KMS-11 (cell line): ENCODE measurements around the gene PRAMEF11.
"Not testable (repeated sequence)": the region's sequence is repeated elsewhere in the genome, so short reads cannot be mapped to it uniquely, and the experiment has no call there.

ENCODE experiments used
- H2AFZ ChIP-seq: fragments of 200-600 bp; sonication (generic); 2 replicates; pipeline ENCODE4 v1.6.1; 2016; ENCODE audit warnings: antibody characterized with exemption, mixed run types, low read depth
- H3K27ac ChIP-seq: fragments of 200-600 bp; sonication (generic); 2 replicates; pipeline ENCODE4 v1.6.1; 2016; ENCODE audit warnings: mild to moderate bottlenecking, mixed run types
- H3K27me3 ChIP-seq: fragments of 200-600 bp; sonication (generic); 2 replicates; pipeline ENCODE4 v1.6.1; 2017; ENCODE audit warnings: mild to moderate bottlenecking, low read depth, mixed run types, moderate library complexity; ENCODE audit not compliant: insufficient read depth
- H3K36me3 ChIP-seq: fragments of 200-600 bp; sonication (generic); 2 replicates; pipeline ENCODE4 v1.6.1; 2017; ENCODE audit warnings: mild to moderate bottlenecking, mixed run types; ENCODE audit not compliant: insufficient read depth
- H3K4me1 ChIP-seq: fragments of 200-600 bp; sonication (generic); 2 replicates; pipeline ENCODE4 v1.6.1; 2016; ENCODE audit warnings: mild to moderate bottlenecking, low read depth, mixed run types; ENCODE audit not compliant: poor library complexity, severe bottlenecking
- H3K4me2 ChIP-seq: fragments of 200-600 bp; sonication (generic); 2 replicates; pipeline ENCODE4 v1.7.0; 2016; ENCODE audit warnings: mild to moderate bottlenecking, mixed run types
- H3K4me3 ChIP-seq: fragments of 200-600 bp; sonication (generic); IDR thresholded peaks from 2 replicates; pipeline ENCODE4 v1.6.1; 2017; ENCODE audit warnings: low read depth, low read length, mixed read lengths; ENCODE audit not compliant: insufficient read depth
- H3K79me2 ChIP-seq: fragments of 200-600 bp; sonication (generic); 2 replicates; pipeline ENCODE4 v1.6.1; 2016; ENCODE audit warnings: low read depth, mixed run types; ENCODE audit not compliant: insufficient read depth
- H3K9ac ChIP-seq: fragments of 200-600 bp; sonication (generic); 2 replicates; pipeline ENCODE4 v1.6.1; 2016; ENCODE audit warnings: mild to moderate bottlenecking, mixed run types
- H4K20me1 ChIP-seq: fragments of 200-600 bp; sonication (generic); 2 replicates; pipeline ENCODE4 v1.6.1; 2016; ENCODE audit warnings: mild to moderate bottlenecking, mixed run types; ENCODE audit not compliant: insufficient read depth
- CTCF ChIP-seq: fragments of 200-600 bp; sonication (generic); conservative IDR thresholded peaks from 2 replicates; pipeline ENCODE4 v1.6.1; 2017; ENCODE audit warnings: low read depth, mild to moderate bottlenecking, antibody characterized with exemption, low read length, moderate library complexity, mixed read lengths

The PRAMEF11 gene

GRCh38 chr1:12831310-12831709 is at the start of gene PRAMEF11:
PRAMEF11 (minus strand) TSS chr1:12831410; CDS start chr1:12828789, 2,621 bp downstream.
- not testable (repeated sequence) for H3K79me2 ChIP-seq, H3K9ac ChIP-seq, H3K27ac ChIP-seq

DNA sequence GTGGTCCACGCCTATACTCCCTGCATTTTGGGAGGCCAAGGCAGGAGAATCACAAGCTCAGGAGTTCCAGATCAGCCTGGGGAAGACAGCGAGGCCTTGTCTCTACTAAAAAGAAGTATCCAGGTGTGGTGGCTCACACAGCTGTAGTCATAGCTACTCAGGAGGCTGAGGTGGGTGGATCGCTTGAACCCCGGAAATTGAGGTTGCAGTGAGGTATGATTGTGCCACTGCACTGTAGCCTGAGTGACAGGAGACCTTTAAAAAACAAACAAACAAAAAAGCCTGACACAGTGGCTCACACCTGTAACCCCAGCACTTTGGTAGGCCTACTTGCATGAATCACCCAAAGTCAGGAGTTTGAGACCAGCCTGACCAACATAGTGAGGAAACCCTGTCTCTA is 47.2 kb upstream of the PRAMEF11 start:
- not testable (repeated sequence) for H3K4me2 ChIP-seq, H3K79me2 ChIP-seq, H3K27me3 ChIP-seq

More at GRCh38 chr1:12831310-12831709, at the start of gene PRAMEF11:
- H3K4me1 ChIP-seq, H2AFZ ChIP-seq, H3K27me3 ChIP-seq, H4K20me1 ChIP-seq, H3K4me2 ChIP-seq, H3K4me3 ChIP-seq, H3K36me3 ChIP-seq: not testable (repeated sequence)

GRCh38 chr1:12863131-12863880 is 32.1 kb upstream of the PRAMEF11 start:
- H3K4me3 ChIP-seq, H3K36me3 ChIP-seq, H2AFZ ChIP-seq, H3K4me1 ChIP-seq, H3K27me3 ChIP-seq, H4K20me1 ChIP-seq, H3K27ac ChIP-seq, H3K4me2 ChIP-seq, H3K9ac ChIP-seq, H3K79me2 ChIP-seq: not testable (repeated sequence)

More for the DNA sequence above, 47.2 kb upstream of the PRAMEF11 start:
- H3K4me1 ChIP-seq, H4K20me1 ChIP-seq, H3K9ac ChIP-seq, H3K4me3 ChIP-seq, H2AFZ ChIP-seq, H3K36me3 ChIP-seq, H3K27ac ChIP-seq: not testable (repeated sequence)

DNA sequence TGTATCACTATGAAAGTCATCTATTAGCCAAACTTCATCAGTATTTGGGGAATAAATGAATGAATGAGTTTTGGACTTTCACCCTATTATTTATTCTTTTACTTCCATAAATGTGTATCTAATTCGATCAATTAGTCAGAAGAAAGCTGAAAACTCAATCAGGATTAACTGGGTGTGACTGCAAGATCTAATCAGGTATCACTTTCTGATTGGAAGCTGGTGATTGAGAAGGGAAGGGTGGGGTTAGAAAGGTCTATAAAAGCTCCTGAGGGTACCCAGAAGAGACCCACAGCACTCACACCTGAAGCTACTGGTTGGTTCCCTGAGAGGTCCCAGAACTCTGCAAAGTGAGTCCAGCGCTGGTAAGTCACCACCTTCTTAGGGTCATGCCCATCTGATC is 25.6 kb upstream of the PRAMEF11 start, which contains the start of gene PRAMEF2:
Gene PRAMEF2 (plus strand): TSS at position 301 of the 400 bp plus-strand sequence. CDS start 1,924 bp downstream, outside the sequence.
- H3K36me3 ChIP-seq = not testable (repeated sequence)

DNA sequence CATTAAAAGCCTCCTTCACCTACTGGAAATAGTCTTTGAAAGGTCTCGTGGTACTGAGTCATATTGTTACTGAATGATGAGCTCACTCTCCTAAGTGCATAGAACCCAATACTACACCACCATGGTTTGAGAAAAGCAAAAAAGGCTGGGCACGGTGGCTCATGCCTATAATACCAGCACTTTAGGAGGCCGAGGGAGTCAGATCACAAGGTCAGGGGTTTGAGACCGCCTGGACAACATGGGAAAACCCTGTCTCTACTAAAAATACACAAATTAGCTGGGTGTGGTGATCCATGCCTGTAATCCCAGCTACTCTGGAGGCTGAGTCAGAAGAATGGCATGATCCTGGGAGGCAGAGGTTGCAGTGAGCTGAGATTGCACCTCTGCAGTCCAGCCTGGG is 20.6 kb upstream of the PRAMEF11 start:
- Histone ChIP-seq H3K9ac (no peak overlapping the region), H3K4me1 (no peaks in the 10 kb centered on the region), H3K79me2 (no peaks in the 10 kb centered on the region), H4K20me1 (no peaks in the 10 kb centered on the region), H3K27ac (no peak overlapping the region), H3K4me2 (no peak overlapping the region), H3K4me3 (no peak overlapping the region), H3K36me3 (no peaks in the 10 kb centered on the region), H3K27me3 (no peaks in the 10 kb centered on the region), H2AFZ (no peak overlapping the region)
- no peak for TF ChIP-seq CTCF

More for the DNA sequence above, 25.6 kb upstream of the PRAMEF11 start, which contains the start of gene PRAMEF2:
- H4K20me1 ChIP-seq, H3K9ac ChIP-seq, H3K4me1 ChIP-seq, H3K27ac ChIP-seq, H3K4me2 ChIP-seq, H3K27me3 ChIP-seq, H3K4me3 ChIP-seq, H2AFZ ChIP-seq, H3K79me2 ChIP-seq: not testable (repeated sequence)

DNA sequence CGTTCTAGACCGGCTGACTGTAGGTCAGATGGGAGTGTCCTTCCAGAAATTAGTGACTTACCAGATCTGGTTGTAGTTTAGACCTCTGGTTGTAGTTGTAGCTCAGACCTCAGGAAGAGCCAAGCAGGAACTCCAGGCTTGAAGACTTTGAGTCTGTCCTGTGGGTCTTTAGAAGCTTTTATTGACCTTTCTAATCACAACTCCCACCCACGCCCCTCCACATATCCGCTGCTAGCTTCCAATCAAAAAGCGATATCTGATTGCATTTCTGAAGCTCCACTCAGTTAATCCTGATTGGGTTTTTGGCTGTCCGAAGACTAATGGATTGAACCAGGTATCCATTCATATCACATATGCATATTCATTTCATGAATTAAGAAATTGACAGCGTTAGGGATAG is 17.4 kb upstream of the PRAMEF11 start, which contains the start of gene HNRNPCL1:
Gene HNRNPCL1 (minus strand): TSS at position 101 of the 400 bp plus-strand sequence. CDS start 431 bp downstream, outside the sequence.
- not testable (repeated sequence) for H3K4me2 ChIP-seq, H3K4me3 ChIP-seq, H3K79me2 ChIP-seq, H3K27me3 ChIP-seq, H2AFZ ChIP-seq, H3K36me3 ChIP-seq, H4K20me1 ChIP-seq, H3K27ac ChIP-seq, H3K4me1 ChIP-seq, H3K9ac ChIP-seq

DNA sequence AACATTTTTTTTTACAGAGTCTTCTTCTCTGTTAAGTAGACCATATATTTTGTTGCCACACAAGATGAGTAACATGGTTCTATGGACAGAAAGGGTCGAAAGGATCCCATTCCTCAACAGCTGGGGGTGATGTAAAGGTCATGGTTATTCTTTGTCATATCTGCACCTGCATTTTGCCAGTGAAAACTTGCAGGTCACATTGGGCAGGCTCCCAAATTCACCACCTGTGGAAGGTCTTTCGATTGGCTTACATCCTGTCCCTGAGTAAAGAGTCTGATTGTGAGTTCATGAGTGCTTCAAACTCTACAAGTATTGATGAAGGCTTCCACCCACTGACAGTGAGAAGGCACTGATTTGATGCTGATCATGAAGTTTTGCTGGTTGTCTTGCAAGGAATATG is 2.0 kb upstream of the PRAMEF11 start:
- not testable (repeated sequence) for H3K79me2 ChIP-seq, H3K4me2 ChIP-seq, H3K4me1 ChIP-seq, H3K4me3 ChIP-seq, H2AFZ ChIP-seq, H3K9ac ChIP-seq, H3K27ac ChIP-seq, H4K20me1 ChIP-seq, H3K36me3 ChIP-seq, H3K27me3 ChIP-seq

DNA sequence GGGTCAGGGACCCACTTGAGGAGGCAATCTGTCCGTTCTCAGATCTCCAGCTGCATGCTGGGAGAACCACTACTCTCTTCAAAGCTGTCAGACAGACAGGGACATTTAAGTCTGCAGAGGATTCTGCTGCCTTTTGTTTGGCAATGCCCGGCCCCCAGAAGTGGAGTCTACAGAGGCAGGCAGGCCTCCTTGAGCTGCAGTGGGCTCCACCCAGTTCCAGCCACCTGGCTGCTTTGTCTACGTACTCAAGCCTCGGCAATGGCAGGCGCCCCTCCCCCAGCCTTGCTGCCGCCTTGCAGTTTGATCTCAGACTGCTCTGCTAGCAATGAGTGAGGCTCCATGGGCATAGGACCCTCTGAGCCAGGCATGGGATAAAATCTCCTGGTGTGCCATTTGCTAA is 12.1 kb downstream of the PRAMEF11 start:
- not testable (repeated sequence) for H3K4me3 ChIP-seq, H3K4me1 ChIP-seq, H2AFZ ChIP-seq, H3K27ac ChIP-seq, H4K20me1 ChIP-seq, H3K79me2 ChIP-seq, H3K27me3 ChIP-seq, H3K36me3 ChIP-seq, H3K9ac ChIP-seq, H3K4me2 ChIP-seq
